ENCODE results near the gene THPO.
A peak's percentile ranks its signal among the peaks of the same experiment; 100 is the strongest.

THPO gene

DNA sequence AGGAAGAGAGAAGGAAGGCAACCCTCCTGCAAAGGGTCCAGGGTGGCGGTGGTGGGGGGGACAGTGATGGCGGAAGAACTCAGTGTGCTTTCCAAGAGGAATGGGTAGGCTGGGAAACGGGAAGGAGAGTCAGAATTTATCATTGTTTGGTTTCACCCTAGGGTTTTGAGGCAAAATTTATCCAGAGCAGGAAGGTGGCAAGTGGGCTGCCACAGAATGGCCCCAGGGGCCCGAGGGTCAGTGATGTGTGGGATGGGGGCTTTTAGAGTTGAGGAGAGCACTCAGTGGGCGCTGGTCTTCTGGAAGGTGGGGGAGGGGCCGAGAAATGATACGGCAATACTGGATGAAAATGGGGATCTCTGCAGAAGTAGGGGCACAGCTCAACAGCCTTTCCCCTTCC lies 40.0 kb downstream of the THPO start:
- no peak for TF ChIP-seq CTCF (IDR thresholded peaks at IDR 0.05; ENCODE audit: control extremely low read depth, extremely low read depth, low read depth, missing control alignments)
- POLR2A ChIA-PET = interaction anchor here (1.4 kb wide), 1 partner anchor 11 kb away, joined by 3 read pairs; no protein-coding TSS in a partner anchor
- CTCF ChIA-PET = interaction anchor here (1.0 to 3.2 kb wide), 5 partner anchors 8 to 176 kb away, joined by 3 to 15 read pairs (median 4); partner anchors contain the start of genes CLCN2 and POLR2H
- DNase-seq (ENCODE audit: extremely low spot score) = no peak

- POLR2A ChIA-PET = interaction anchor here (1.4 kb wide), 2 partner anchors 10 to 12 kb away, joined by 3 to 5 read pairs; no protein-coding TSS in a partner anchor
- CTCF ChIA-PET = interaction anchor here (1.0 to 3.2 kb wide), 5 partner anchors 8 to 176 kb away, joined by 3 to 15 read pairs (median 4); partner anchors contain the start of genes CLCN2 and POLR2H
- no peak for DNase-seq (ENCODE audit: extremely low spot score)
- TF ChIP-seq CTCF (IDR thresholded peaks at IDR 0.05; ENCODE audit: control extremely low read depth, extremely low read depth, low read depth, missing control alignments) = no peak
These were observed 40.6 kb downstream of the THPO start, which contains the start of gene FAM131A for GRCh38 chr3:184337399-184337714. Gene FAM131A (plus strand): TSS chr3:184337600. CDS start chr3:184337631, 31 bp downstream.

DNA sequence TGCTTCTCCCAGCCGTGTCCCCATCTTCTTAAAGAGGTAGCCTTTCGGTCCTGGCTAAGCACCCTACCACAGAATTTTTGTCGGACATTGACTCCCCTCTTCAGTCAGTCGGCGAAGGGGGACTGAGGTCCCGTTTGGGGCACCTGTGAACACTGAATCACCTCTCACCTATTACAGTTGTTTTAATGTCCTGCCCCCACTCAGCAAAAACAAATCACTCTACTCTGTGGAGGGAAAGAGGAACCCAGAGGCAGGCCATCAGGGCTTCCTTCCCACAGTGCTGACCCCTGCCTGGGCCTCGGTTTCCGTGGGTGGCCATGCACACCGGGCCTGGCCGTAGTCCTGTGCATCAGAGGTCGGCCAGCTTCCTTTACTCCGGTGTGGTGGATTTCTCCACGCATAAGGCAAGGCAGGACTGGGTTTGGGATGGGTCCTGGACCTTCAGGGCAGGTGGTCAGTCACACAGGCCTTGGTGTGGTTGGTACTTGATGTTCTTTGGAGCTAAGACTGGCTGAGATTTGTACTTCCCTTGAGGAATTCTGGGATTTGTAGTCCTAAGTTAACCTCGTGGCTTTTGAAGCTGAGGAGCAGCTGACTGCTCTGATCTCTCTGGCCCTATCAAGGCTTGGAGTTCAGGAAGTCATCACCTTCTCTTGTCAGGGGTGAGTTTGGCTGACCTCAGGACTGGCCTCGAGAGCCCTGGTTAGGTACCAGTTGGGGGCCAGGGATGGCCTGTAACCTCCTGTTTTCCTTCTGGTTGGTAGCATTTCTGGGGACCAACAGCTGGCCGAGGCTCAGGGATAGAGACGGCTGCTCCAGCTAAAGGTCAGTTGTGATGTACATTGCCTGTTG lies 41.2 kb downstream of the THPO start:
- no peak for TF ChIP-seq CTCF (IDR thresholded peaks at IDR 0.05; ENCODE audit: control extremely low read depth, extremely low read depth, low read depth, missing control alignments)
- ChIA-PET CTCF (interaction anchor here (1.0 to 3.2 kb wide), 5 partner anchors 9 to 177 kb away, joined by 3 to 15 read pairs (median 4); partner anchors contain the start of genes CLCN2 and POLR2H), POLR2A (interaction anchor here (0.6 to 1.4 kb wide), 3 partner anchors 9 to 185 kb away, joined by 3 to 11 read pairs (median 5); no protein-coding TSS in a partner anchor)
- DNase-seq (ENCODE audit: extremely low spot score) = peak; percentile 46

- CTCF ChIA-PET = interaction anchor here (0.6 to 0.9 kb wide), 2 partner anchors 19 to 20 kb away, joined by 3 read pairs; no protein-coding TSS in a partner anchor
These were observed 42.1 kb downstream of the THPO start for GRCh38 chr3:184335661-184336546.

DNA sequence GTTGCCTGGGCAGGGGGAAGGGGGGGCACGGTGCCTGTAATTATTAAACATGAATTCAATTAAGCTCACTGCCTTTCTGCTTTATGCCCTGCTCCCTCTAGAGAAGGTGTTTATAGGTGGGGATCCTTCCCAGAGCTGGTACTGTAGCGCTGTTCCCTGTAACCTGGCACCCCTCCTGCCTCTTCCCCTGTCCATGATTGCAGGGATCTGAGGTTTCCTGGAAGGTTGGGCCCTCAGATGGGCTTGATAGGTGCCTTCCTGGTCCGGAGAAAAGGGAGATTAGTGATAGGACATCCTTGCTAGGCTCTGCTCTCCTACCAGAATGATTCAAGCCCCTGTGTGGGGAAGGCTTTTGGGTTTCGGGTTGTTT lies 42.7 kb downstream of the THPO start:
- no peak for TF ChIP-seq CTCF (IDR thresholded peaks at IDR 0.05; ENCODE audit: control extremely low read depth, extremely low read depth, low read depth, missing control alignments)
- no peak for DNase-seq (ENCODE audit: extremely low spot score)
- POLR2A ChIA-PET = interaction anchor here (0.6 kb wide), 1 partner anchor 20 kb away, joined by 3 read pairs; no protein-coding TSS in a partner anchor
- CTCF ChIA-PET = interaction anchor here (0.6 to 0.9 kb wide), 2 partner anchors 19 to 20 kb away, joined by 3 read pairs; no protein-coding TSS in a partner anchor

More at GRCh38 chr3:184335661-184336546, 42.1 kb downstream of the THPO start:
- POLR2A ChIA-PET = interaction anchor here (0.6 to 1.4 kb wide), 3 partner anchors 10 to 185 kb away, joined by 3 to 11 read pairs (median 5); no protein-coding TSS in a partner anchor
- peak; percentile 7 for TF ChIP-seq CTCF (IDR thresholded peaks at IDR 0.05; ENCODE audit: control extremely low read depth, extremely low read depth, low read depth, missing control alignments)
- peak; percentile 89 for DNase-seq (ENCODE audit: extremely low spot score)

Data from GM10248 (cell line).